Neutrophil (primary cell): ENCODE data around the gene KLK12.

Experiments
- H3K27ac ChIP-seq: fragments of 200-600 bp; sonication (generic); 2 replicates; pipeline ENCODE4 v1.5.1; 2016; ENCODE audit warnings: mild to moderate bottlenecking, moderate library complexity
- H3K27me3 ChIP-seq: fragments of 200-600 bp; sonication (generic); 2 replicates; pipeline ENCODE4 v1.6.0; 2016; ENCODE audit warnings: mild to moderate bottlenecking
- H3K36me3 ChIP-seq: fragments of 200-600 bp; sonication (generic); 2 replicates; pipeline ENCODE4 v1.5.1; 2017
- H3K4me1 ChIP-seq, 2 experiments: fragments of 200-600 bp in 1 of 2; sonication (generic) in 1 of 2; 1 replicate in 1 of 2; 2 replicates in 1 of 2; pipeline versions ENCODE4 v1.5.1 to v1.6.1; 2013 to 2016; ENCODE audit warnings: low read depth in 1 of 2, low read length in 1 of 2, mild to moderate bottlenecking in 1 of 2, moderate library complexity in 1 of 2; ENCODE audit not compliant: control insufficient read depth in 1 of 2, insufficient read depth in 1 of 2
- H3K4me3 ChIP-seq, 2 experiments: fragments of 200-600 bp in 1 of 2; sonication (generic) in 1 of 2; 1 replicate in 1 of 2; 2 replicates in 1 of 2; pipeline ENCODE4 v1.5.1; 2013 to 2016; ENCODE audit warnings: low read depth in 1 of 2, low read length in 1 of 2, mild to moderate bottlenecking in 1 of 2, moderate library complexity in 1 of 2
- H3K9me3 ChIP-seq: fragments of 200-600 bp; sonication (generic); 2 replicates; pipeline ENCODE4 v1.5.1; 2016
- CTCF ChIP-seq: fragments of 200-600 bp; sonication (generic); IDR thresholded peaks from 2 replicates; pipeline ENCODE4 v1.5.1; 2016; ENCODE audit warnings: antibody characterized with exemption

The KLK12 gene

GRCh38 chr19:51015691-51016267, 19.0 kb downstream of the KLK12 start:
- Histone ChIP-seq H3K9me3 (no peaks in the 10 kb centered on the region), H3K4me3 (no peak overlapping the region), H3K4me1 (peaks cover 0 to 10% of the 10 kb centered on the region in 2 experiments), H3K36me3 (no peaks in the 10 kb centered on the region), H3K27me3 (peaks cover 72% of the 10 kb centered on the region), H3K27ac (no peak overlapping the region)
- TF ChIP-seq CTCF, result no peak

DNA sequence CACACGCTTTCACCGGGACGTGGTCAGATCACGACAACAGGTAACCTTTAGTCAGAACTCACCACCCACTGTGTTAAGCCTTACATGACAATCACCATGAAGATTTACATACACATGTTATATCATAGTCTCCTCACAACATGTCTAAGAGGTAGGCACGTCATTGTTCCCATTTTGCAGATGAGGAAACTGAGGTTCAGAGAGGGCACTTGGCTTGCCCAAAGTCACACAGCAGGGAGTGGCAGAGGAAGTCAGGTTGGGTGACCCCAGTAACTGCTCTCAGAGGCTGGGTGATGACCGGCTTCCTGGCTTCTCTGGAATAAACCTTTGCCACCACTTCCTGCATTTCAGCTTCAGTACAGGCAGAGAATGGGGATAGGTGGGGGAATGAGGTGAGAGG, 20.6 kb downstream of the KLK12 start:
- Histone ChIP-seq H3K4me3 (no peak overlapping the region), H3K4me1 (peaks cover 0 to 9% of the 10 kb centered on the region in 2 experiments), H3K27ac (no peak overlapping the region), H3K9me3 (no peaks in the 10 kb centered on the region), H3K36me3 (no peaks in the 10 kb centered on the region), H3K27me3 (peaks cover 72% of the 10 kb centered on the region)
- TF ChIP-seq CTCF, result no peak

GRCh38 chr19:51012661-51013190, 22.1 kb downstream of the KLK12 start:
- Histone ChIP-seq H3K36me3 (no peaks in the 10 kb centered on the region), H3K27me3 (peaks cover 58% of the 10 kb centered on the region), H3K27ac (no peak overlapping the region), H3K4me1 (no peaks in the 10 kb centered on the region), H3K4me3 (no peak overlapping the region), H3K9me3 (no peaks in the 10 kb centered on the region)
- TF ChIP-seq CTCF, result no peak

GRCh38 chr19:51010066-51010795, 24.6 kb downstream of the KLK12 start:
- H3K36me3 ChIP-seq, result no peaks in the 10 kb centered on the region
- H3K27me3 ChIP-seq, result peaks cover 37% of the 10 kb centered on the region
- H3K9me3 ChIP-seq, result no peaks in the 10 kb centered on the region
- H3K27ac ChIP-seq, result no peak overlapping the region
- H3K4me1 ChIP-seq, result no peaks in the 10 kb centered on the region
- no peak overlapping the region for H3K4me3 ChIP-seq
- no peak for TF ChIP-seq CTCF

DNA sequence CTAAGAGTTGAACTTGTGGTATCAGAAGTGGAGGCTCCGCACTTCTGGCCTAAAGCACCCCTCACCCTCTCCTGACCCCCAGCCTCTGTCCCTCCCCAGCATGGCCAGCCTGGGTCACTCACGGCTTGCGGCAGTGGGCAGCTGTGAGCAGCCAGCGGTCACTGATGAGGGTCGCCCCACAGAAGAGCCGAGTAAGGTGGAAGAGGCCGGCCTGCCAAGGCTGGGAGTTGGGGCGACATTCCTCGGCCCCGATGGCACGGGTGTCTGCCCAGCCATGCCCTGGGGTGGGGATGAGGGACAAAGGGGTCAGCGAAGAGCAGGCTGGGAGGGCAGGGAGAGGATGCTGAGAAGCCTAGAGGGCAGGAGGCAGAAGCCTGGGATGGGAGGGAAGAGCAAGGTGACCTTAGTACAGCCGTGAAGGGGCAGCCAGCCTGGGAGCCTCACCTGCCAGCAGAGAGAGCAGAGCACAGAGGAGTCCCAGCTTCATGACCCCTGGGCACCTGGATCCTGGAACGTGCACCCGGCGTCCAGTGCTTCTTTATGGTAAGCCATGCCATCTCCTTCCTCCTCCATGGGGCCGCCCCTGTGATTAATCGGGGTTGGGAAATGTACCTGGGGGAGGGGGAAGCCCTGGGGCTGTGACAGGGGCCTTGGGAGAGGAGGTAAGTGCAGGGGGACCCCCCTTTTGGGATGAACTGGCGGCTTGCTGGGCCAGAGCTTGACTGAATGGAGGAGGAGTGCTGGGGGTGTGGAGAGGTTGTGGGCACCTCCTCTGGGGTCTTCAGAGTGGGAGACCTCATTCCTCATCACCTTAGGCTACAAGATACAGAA, 25.5 kb downstream of the KLK12 start:
- Histone ChIP-seq H3K27ac (no peak overlapping the region), H3K4me1 (no peaks in the 10 kb centered on the region), H3K36me3 (no peaks in the 10 kb centered on the region), H3K9me3 (no peaks in the 10 kb centered on the region), H3K4me3 (no peak overlapping the region), H3K27me3 (peaks cover 27% of the 10 kb centered on the region)
- no peak for TF ChIP-seq CTCF
